ENCODE data around the gene CDH23. TPM values are rescaled to one million over a fixed set of nuclear protein-coding genes. Genes with fewer than 3 reads are reported as not detected.

CDH23 gene
- total RNA-seq, 1 donor from 2014 or later = under 0.01 TPM

DNA sequence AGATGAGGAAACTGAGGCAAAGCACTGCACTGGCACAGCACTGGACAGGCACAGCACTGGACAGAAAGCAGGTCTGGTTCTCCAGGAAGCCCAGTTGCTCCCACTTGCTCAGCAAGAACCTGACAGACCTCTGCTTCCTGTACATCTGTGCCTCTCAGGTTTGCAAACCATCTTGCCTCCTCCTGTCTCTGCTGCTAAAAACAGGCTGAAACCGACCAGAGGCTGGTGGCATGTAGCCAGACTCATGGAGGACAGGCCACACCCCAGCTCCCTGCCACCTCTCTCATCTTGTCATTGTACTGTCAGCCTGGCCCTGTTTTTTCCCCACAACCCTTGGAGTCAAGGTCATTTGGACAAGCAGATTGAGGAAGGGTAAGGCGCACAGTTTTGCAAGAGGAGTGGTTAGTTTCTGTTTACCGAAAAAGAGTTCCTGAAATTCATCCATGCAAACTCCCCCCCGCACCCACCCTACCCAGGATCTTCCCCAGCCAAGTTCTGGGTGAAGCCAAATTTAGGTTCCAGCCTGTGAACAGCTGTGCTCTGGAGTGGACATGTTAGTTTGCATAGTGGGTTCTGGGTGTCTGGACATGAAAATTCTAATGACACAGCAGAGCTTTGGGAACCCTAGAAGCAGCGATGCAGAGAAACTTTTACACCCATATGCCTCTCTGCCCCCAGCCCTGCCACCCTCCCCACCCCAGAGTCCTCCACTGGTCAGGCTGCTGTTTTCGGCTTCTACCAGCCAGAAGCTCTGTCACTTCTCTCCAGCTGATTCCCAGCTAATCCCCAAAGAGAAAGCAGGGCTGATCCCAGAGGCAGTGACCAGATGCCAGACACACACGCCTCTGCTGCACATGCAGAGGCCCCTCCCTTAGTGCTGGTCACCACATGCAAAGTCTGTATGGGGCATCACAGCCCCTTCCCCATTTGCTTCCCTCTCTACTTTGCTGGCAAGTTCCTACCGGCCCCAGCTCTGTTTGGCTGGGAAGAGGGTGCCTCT, 331.3 kb downstream of the CDH23 start:
- DNase-seq = no peak

DNA sequence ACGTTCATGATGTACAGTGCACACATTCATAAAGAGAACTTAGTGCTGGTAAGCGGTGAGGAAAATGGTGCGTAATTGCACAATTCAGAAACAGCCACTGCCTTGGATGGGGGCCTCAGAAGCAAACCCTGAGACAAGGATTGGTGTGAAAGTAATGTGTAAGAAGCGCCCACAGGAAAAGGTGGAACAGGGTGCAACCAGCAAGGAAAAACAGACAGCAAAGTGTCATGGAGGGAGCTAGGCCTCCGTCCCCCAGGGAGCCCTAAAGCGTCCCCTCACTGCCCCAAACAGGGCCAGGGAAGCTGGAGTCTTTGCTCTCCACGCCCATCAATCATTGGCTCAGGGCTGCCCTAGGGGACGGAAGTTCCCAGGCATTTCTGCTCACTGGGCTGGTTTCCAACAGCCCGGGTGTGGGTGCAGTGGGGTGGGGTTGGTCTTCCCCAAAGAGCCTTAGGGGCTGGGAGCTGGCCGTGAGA, 332.5 kb downstream of the CDH23 start:
- DNase-seq = no peak

DNA sequence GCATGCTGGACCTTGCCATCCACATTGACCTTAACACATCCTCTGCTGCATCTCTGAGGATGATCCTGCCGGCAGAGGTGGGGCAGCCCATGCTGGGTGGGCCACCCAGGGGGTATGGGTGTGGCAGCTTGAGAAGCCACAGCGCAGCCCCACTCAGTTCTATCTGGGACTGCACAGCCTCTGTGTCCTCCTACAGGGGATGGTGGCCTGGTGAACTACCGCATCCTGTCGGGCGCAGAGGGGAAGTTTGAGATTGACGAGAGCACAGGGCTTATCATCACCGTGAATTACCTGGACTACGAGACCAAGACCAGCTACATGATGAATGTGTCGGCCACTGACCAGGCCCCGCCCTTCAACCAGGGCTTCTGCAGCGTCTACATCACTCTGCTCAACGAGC, 335.1 kb downstream of the CDH23 start:
- no peak for DNase-seq

DNA sequence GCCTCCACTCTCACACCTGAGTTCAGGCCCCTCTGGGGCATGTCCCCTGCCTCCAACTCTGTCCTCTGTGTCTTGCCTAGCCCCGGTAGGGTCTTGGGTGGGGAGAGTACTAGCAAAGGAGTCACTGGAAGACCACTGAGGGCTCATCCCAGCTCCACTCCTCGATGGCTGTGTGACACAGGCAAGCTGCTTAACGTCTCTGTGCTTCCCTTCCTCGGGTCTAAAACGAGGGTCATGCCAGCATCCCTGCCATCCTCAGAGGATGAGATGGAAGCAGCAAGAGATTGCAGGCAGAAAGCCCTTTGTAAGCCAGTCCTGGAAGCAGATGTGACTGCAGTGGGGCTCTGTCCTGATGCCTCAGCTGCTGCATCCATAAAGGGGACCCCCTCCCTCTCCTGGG, 338.1 kb downstream of the CDH23 start:
- no peak for DNase-seq

DNA sequence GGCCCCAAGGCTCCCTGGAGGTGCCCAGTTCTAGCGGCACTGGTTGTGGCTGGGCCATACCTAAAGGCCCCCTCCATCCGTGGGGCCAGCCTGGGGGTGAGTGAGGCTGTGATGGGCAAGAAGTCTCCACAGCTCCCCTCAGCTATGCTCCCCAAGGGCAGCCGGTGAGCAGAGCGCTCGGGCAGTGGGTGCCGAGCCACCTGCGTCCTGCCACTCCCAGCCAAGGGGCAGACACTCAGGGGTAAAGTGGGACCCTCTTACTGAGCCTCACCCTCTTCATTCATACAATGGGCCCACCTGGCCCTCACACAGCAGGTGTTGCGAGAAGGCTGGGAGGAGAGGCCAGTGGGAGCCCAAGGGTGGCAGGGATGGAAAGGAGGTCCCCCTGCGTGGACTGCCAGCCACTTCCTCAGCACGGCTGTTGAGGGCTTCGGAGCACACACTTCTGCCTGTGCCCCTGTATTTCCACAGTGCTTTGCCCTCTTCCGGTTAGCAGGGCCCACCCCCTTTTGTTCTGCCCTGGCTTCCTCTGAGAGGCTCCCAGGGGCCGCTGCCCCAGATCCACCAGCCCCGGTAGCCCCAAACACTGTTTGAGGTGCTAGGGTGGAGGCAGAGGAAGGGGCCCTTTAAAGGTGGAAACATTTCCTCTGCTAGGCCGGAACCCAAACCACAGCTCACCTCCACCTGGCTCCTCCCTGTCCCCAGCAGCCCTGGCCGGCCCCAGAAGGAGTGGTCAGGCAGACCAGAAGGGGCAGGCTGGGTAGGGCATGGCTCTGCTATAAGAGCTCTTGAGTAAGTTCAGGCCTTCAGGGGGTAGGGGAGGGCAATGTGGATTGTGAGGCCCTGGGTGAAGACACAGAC, 339.2 kb downstream of the CDH23 start:
- DNase-seq = no peak

DNA sequence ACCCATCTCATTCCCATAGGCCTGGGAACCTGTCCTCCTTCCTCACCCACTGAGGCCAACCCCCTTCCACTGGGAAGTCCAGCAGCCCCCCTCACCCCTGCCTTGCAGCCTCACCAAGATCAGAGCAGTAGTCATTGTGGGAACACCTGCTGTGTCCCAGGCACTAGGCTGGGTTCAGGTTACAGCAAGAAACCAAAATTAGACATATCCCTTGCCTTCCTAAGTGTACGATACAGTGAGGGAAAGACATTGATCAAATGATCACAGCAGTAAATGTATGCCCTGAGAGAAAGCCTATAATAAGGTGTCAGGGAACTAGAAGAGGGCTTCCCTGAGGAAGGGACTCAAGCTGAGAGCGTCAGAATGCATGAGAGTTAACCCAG, 339.8 kb downstream of the CDH23 start:
- DNase-seq = no peak

DNA sequence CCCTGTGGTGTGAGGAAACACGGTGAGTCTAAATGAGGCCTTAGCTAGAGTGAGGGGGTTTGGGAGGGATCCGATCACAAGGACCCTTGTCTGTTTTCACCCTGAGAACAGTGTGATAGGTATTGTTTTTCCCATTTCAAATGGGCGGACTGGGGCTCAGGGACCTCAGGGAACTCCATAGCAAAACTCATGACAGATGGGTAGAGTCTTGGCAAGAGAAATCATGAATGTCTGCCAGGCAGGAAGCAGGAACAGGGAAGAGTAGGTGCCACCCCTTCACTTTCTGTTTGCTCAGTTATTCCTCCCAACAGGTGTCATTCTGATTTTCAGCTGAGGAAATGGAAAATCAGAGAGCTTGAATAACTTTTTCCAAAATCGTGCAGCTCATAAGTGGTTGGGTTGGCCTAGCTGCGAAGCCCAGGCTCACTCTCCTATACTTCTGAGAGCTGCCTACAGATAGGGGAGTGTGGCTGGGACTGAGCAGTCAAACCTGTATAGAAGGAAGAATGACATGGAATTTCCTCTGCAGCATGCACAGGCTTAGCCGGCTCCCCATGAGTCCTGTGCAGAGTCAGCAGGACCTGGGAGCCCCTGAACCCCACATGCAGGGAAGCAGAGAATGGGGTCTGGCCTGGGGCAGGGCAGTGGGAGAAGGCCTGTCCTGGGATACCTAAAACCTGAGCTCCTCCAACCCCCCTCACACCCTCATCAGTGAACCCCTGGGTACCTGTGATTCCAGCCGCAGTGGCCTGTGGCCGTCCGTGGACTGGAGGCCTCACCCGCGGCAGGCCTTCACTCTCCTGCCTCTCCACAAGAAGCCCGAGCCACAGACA, 340.5 kb downstream of the CDH23 start:
- peak; percentile 22 for DNase-seq

DNA sequence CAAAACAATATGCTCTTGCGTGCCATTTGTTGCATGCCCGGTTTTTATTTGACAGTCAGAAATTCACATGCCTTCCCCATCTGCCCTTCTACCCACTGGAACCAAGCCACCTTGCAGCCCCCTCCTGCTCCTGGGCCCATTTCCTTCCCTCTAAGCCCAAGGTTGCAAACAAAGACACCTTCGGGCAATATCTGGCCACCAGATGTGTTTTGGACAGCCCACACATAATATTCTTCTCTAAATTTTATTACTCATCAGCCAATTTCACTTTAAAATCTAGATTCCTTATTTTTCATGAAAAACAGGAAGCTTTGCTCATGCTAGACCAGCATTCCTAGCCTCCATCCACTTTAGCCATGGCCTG, 341.1 kb downstream of the CDH23 start:
- no peak for DNase-seq

DNA sequence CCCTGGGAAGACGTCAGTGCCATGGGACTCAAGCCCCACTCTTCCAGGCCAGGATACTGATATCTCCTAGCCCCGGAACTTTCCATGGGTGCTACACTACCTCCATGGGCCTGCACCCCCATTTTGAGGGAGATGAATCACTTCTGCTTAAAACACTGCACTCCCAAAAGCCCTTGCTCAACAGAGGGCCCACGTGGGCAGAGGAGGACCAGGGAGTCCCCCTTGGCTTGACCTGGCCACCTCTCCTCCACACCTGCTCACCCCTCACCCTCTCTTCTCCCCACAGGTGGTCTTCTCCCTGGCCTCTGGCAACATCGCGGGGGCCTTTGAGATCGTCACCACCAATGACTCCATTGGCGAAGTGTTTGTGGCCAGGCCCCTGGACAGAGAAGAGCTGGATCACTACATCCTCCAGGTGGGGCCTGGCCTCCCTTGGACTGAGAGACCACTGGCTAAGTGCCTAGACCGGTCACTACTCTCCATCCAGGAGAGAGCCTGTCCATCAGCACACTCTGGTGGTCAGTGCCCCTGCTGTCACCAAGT, 342.7 kb downstream of the CDH23 start:
- no peak for DNase-seq

DNA sequence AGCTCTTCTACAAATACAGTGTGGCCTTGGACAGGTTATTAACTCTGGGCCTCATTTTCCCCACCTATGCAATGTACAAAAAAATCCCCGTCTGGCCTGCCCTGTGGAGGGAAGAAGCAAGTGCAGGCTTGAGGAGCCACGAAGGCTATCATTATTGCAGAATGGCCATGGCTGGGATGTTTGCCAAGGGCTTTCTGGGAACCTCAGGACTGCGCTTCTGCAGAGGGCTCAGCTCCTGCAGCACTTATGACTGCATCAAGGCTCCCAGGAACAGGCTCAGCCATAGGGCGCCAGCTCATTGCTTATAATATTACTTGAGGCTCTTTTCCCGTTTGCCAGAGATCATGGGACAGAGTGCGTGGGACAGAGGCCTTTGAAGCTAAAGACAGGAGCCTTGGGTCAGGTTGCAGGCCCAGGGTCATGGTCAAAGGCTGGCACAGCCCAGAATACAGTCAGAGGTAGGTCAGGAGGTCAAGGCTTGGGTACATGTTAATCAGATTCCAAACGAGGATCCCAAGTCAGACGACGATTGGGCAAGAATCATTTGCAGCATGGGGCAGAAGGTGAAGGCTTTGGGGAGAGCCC, 343.4 kb downstream of the CDH23 start:
- DNase-seq = no peak

DNA sequence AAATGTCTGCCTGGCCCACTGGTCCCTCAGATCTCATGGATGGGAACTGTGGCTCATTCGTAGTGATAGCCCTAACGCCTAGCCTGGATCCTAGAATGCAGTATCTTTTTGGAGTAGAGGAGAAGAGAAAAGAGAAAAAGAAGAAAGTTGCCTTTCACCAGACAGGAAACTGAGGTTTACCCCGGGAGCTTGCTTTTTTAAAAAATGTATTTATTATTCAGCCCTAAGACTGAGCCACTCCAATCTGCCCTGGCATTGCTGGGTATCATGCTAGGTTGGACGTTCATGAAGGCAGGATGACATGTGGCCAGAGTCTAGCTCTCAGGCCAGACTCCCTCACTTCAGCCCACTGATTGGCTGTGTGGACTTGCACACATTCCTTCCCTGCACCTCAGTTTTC, 344.3 kb downstream of the CDH23 start:
- no peak for DNase-seq

DNA sequence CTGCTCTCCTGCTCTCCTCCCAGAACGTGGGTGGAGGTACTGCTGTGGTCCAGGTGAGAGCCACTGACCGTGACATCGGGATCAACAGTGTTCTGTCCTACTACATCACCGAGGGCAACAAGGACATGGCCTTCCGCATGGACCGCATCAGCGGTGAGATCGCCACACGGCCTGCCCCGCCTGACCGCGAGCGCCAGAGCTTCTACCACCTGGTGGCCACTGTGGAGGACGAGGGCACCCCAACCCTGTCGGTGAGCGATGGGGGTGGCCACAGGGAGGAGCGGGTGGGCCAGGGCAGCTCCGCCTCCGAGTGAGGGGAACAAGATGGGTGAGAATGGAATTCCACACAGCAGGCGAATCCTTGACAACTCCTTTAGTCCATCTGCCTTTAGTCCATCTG, 345.0 kb downstream of the CDH23 start:
- no peak for DNase-seq

DNA sequence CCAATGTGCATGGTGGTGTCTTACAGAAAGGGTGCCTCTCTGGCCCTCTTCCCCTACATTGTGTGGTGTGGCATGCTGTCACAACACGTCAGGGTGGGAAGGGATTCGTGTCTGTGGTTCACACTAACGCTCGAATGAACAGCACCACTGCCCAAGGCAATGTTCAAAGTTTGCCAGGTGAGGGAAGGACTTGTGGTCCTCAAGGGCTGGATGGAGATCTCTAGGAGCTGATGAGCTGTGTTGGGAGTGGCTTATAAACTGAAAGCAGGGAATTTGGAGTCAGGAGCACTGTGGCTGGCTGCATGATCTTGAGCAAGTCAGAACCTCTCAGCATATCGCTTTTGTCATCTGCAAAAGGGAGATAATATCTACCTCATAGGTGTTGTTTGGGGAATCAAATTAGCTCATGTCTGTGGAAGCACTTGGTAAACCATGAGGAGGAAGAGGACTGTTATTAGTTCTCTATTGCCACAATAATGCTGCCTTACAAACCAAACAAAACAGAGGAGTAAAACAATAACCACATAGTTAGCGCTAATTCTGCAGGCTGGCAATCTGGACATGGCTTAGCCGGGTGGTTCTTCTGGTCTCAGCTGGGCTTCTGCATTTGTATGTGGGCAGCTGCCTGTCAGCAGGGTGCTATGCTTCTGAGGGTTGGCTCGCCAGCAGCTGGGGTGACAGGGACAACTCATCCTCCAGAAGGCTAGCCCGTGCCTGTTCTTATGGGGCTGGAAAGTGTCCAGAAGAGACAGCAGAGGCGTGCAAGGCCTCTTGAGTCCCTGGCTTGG, 345.8 kb downstream of the CDH23 start:
- no peak for DNase-seq

DNA sequence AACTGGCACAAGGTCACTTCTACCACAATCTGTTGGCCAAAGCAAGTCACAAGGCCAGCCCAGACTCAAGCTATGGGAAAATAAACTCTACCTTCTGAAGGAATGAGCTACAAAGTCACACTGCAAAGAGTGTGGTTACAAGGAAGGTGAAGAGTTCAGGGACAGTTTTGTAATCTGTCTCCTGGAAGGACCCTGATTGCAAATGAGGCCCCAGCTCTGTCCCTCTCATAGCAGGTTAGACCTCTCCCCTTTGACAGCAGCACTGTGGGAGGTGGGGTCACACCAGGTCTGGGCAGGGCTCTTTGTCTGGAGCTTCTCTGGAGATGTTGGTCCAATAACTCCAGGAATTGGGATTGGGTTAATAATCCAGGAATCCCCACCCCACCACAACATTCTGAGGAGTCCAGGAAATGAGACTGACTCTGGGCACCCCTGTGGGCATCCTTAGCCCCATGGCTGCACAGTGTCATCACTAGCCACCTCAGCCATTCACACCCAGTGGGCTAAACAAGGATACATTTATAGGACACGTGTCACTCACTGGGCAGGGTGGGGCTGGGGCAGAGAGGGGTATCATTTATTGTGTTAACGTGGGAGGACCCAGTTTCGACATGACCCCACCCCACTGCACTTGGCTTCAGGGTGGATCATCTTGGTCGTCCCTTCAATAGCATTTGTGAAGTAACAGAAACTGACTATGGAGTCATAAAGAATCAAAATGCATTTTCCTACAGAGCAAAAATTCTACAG, 346.5 kb downstream of the CDH23 start:
- no peak for DNase-seq

DNA sequence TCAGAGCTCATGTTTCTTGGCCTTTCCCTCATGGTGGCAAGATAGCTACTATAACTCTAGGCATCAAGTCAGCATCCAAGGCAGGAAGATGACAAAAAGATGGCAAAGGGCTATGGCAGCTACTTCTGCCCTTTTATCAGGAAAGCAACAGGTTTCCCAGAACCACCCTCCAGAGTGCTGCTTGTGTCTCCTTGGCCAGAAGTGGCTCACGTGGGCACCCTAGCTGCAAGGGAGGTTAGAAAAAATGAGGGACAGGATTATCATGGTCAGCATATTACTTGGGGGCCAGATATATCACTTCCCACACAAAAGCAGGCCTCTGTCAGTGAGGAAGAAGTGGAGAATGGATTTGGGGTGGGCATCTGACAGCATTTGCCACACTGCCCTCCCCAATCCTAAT, 347.1 kb downstream of the CDH23 start:
- no peak for DNase-seq

DNA sequence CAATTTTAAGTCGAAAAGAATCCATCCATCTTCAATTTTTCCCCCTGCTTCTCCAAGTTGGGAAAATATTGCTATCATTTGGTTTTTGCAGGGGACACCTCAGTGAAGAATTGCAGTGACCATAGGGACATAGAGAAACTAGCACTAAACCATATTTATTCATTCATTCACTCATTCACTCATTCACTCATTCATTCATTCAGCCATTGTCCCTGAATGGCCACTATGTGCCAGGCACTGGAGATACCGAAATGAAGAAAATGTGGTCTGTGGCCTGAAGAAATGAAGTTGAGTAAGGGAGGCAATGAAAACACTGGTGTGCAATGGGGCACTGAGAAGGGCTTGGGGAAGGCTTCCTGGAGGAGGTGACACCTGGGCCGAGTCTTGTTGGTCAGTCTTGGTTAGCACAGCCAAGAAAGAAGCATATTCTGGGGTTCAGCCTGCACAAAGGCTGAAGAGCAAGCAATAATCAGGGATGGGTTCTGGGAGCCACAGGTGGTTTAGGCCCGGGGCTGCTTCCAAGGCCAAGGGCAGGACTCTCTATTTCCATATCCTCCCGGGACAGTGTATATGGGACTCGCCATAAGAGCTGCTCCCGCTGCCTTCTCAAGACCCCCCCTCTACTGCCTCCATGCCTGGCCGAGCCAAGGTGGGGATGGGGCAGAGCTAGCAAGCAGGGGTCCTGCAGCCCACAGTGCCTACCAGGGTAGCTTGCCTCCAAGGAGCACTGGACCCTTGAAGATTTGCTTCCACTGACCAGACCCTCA, 348.4 kb downstream of the CDH23 start:
- DNase-seq = no peak

DNA sequence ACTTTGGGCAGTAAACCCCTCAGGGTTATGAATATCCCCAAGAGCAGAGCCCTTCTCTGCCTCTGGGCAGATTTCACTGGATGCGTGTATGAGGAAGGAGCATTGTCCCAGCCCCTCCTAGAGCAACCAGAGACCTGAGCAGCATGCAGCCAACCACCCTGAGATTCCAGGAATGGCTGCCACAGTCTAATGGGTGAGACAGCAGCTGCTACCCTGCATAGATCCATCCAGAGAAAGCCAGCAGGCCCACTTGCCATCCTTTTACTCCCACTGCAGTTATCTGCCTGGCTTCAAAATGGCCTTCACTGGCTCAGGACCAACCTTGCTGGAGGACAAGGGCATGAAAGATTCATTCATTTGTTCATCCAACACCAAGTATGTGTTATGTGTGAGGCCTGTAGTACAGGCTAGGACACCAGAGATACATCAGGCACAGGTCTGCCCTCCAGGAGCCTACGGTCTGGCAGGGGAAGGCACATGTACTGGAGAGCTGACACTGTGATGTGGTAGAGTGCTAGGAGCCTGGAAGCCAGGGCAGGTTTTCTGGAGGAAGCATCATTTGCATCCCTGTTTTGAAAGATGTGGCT, 349.0 kb downstream of the CDH23 start:
- no peak for DNase-seq

DNA sequence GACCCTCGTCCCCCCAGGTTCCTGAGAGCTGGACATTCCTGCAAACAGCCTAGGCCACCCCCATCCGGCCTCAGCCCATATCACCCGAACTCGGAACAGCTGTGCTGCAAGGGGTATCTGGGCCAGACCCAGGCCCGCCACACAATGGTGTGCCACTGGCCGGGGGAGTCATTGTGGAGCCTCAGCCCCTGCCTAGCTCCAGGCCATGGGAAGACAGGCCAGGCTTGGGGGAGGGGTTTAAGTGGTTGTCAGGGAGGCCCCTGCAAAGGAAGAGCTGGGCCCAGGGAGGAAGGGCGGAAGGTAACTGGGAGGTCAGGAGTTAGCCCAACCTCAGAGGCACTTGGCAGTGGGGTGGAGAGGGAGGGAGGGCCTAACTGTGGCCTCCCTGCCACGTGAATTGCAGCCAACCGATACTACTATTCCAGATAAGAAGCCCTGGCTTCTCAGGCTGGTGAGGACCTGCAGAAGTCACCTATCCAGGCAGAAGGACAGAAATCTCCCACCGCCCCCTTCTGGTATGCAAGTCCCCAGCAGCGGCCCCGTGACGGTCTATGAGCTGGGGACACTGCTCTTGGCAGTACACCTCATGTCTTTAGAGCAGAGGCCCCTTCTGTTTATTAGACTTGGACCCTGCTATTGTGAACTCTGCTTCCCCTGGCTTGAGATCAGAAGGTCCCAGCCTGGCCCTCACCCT, 349.8 kb downstream of the CDH23 start:
- DNase-seq = no peak
